NCI-H345 treated with DMSO at 0.1 percent for 48 hours (cell line): ENCODE measurements around the gene PUSL1.

Experiments
- DNase-seq: peaks from one replicate; lab custom pipeline; 2025; ENCODE audit not compliant: unreplicated experiment; lab: John Stamatoyannopoulos, UW

Gene PUSL1

DNA sequence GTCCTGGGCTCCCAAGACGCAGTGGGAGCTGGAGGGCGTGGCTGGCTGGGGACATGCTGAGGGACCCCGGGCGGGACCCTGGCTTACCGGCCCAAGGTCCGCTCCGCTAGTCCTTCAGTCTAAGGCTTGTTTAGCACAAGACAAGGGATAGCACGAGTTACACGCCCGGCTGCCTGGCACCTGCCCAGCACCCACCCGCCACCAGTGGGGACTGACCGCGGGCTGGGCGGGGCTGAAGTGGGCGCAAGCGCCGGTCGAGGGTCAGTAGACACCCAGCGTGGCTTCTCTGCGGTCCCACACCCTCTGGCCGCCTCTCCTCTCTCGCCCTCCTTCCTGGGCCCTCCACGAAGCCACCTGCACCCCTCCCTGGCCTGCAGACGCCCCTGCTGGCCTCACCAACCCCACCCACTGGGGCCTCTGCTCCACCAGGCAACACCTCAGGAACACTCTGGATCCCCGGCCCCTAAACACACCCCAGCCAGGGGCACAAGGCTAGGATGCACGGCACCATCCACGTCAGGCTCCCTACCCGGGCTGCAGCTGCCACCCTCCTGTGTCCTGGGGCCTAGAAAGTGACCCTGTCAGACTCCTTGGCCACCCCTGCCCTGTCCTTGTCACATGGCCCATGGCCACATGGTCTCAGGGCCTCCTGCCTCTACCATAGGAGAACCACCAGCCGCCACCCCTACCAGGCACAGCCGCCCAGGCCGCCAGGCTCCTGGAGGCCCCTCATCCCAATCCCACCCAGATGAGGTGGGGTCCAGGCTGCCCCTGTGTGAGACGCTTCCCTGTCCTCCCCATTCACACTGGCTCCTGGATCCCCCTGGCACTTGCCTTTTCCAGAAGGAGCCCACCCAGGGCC lies 28.8 kb downstream of the PUSL1 start:
- no peak for DNase-seq

DNA sequence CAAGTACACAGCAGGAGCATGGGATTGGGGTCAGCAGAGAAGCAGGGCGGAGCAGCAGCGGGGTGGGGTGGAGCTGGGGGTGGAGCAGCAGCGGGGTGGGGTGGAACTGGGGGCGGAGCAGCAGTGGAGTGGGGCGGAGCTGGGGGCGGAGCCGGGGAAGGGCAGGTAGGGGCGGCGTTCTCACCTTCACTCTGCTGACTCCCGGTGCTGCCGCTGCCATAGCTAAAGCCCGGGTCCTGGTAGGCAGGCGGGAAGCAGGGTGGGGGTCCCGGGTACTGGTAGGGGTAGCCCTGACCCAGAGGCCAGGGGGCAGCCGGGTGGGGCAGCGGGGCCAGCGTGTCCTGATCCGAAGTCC lies 29.4 kb downstream of the PUSL1 start:
- DNase-seq, result no peak

DNA sequence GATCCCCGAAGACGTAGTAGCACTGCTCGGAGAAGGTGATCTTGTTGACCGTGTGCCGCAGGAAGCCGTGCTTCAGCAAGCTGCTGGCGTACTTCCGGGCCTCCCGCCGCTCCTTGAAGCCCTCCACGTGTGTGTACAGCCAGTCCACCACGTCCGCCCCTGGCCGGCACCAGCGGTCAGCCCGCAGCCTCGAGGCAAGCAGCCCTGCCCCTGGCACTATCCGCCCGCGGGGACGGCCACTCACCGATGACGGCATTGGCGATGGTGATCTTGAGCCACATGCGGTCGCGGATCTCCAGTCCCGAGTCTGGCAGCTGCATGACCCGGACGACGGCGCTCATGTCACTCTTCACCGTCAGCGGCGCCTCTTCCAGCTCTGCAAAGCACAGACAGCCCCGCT lies 29.9 kb downstream of the PUSL1 start:
- DNase-seq, result no peak

DNA sequence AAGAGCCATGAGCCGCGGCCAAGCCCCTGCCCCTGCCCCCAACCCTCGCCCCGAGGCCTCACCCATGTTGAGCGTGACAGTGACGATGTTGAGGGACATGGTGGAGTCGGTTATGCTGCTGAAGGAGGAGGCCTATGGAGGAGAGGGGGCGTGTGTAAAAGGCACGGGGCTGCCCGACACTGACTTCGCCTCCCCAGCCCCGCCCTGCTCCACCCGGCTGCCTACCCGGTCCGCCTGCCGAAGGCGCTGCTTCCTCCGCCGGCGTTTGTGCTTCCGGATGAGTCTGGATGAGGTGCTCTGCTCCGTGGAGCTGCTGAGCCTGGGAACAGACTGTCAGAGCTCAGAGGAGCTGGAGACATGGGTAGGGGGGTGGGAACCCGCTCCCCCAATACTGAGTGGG lies 31.8 kb downstream of the PUSL1 start:
- no peak for DNase-seq

DNA sequence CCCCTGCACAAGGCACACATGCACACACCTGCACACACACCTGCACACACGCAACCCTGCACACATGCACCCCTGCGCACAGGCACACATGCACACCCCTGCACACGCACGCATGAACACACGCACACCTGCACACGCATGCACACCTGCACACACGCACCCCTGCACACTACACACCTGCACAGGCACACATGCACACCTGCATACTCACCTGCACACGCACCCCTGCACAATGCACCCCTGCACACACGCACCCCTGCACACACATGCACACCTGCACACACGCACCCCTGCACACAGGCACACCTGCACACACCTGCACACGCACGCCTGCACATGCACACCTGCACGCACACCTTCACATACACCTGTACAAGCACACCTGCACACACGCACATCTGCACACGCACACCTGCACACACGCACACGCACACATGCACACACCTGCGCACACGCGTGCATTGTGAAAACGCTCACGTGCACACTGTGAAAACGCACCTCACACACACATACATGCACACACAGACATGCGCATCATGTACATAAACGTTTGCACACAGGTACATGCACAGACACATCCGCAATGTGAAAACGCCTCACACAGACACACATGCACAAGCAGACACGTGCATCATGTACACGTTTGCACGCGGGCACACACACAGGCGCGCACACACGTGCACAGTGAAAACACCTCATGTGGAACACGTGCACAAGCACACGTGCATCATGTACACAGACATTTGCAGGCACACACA lies 32.6 kb downstream of the PUSL1 start:
- no peak for DNase-seq

DNA sequence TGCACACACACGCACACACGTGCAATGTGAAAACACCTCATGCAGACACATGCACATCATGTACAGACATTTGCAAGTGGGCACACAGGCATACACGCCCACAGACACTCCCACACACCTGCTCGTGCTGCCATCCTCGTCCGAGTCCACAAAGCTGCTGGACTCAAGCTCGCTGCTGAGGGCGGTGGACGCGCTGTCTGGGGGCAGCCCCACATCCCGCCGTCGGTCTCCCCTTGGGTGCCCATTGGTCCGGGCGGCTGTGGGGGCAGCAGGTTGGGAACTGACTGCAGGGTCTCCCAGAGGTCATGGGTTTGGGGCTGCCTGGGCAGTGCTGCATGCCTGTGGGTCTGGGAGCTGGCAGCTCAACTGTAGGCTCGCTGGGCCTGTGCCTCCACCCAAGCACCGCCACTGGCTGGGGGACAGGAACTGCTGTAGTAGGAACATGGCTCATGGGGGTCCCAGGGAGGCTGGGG lies 33.2 kb downstream of the PUSL1 start:
- no peak for DNase-seq

DNA sequence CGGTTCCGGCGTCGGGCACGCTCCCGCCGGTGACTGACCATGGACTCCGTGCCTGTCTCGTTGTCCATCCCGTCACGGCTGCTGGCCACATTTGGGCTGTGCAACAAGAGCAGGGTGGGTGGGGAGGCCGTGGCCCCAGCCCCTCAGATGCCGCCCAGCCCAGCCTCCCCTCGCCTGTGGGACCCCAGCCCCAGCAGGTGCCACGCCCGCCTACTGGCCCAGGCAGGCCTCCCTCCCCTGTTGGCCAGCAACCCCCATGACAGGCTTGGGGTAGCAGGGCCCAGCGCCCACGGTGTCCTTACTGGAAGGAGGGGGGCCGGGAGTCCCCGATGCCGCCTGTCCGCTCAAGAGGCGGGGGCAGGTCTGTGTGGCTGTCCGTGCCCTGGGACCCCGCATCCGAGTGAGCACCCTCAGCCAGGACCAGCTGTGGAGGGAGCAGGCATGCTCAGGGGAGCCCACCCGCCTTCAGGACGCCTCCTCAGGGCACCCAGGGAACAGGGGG lies 33.7 kb downstream of the PUSL1 start:
- DNase-seq, result no peak

DNA sequence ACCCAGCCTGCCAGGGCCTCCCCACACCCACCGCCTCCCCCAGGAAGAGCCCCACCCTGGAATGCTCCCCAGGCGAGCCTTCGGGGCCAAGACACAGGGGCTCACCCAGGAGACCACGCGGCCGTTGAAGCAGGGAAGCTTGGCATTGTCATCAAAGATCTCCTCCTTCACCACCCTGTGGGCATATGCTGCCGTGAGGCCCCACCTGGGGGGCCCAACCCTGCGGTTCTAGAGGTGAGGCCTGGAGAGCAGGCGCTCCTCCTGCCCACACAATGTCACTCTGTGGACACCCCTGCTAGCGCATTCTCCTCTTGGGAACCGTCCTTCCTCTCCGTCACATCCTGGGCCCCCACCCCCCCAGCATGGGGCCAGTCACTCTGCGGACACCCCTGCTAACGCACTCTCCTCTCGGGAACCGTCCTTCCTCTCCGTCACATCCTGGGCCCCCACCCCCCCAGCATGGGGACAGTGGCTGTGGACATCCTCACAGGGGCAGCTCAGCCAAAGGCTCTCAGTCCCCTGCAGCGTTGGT lies 34.3 kb downstream of the PUSL1 start:
- DNase-seq, result no peak

DNA sequence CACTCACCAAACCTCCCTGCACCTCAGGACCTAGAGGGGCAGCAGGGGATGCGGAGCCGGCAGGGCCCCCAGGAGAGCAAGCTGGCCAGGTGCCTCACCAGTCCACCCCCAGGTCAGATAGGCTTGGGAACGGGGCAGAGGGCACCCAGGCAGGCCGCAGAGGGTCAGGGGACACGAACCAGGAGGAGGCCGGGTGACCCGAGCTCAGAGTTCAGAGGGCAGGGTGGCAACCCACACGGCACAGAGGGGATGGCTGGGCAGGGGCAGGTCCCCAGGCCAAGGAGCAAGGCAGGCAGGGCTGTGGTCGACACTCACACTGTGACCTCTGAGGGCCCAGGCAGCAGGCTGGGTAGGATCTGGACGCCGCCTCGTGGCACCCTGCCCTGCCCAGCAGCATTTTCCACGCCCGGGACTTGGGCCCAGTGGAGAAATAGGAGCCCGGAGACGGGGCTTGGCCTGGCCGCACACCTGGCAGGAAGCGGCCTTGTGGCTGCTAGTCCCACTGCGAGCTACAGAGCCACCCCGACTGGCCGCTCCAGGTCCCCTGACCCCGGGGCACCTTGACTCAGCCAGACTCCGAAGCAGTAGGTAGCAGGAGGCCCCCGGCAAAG lies 35.5 kb downstream of the PUSL1 start:
- DNase-seq, result no peak

DNA sequence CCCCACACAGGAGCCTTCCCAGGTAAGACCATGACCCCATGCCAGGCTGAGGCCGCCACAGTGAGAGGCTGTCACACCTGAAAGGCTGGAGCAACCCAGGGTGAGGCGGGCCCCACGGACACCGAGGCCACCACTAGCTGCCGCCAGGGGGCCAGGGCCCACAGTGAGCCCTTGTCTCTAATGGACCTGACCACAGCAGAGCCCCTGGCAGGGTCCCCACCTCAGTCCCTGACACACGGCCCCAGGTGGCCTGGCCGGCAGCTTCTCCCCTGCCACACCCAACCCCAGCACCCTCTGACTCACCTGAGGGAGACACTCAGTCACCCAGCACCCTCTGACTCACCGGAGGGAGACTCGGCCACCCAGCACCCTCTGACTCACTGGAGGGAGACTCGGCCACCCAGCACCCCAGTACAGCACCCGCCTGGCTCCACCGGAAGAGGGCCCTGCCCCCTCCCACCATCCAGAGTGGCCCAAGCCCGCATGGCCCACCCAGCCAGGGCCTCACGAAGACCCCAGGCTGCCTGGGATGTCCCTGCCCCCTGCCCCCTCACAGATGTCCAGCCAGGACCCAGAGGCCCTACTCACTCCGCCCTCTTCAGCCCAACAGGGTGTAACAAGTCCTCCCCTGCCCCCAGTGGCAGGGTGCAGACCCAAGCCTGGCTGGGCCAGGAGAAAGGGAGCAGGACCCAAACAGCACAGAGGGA lies 36.4 kb downstream of the PUSL1 start:
- DNase-seq, result no peak

DNA sequence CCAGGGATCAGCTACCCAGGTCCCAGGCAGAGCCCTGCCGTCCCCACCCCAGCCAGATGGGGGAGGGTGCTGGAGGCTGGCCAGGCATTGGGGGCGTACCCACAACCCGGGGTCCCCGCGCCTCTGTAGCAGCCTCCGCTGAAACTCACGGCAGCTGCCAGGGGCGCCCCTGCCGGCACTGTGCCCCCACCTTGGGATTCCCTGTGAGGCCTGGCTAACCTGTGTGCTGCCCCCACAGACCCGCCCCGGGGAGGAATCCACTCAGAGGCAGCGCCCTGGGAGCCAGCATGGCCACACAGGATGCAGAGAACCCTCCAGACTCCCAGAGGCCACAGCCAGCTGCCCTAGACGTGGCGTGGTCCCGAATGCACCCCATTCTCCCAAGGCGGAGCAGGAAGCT lies 37.0 kb downstream of the PUSL1 start:
- DNase-seq, result no peak

DNA sequence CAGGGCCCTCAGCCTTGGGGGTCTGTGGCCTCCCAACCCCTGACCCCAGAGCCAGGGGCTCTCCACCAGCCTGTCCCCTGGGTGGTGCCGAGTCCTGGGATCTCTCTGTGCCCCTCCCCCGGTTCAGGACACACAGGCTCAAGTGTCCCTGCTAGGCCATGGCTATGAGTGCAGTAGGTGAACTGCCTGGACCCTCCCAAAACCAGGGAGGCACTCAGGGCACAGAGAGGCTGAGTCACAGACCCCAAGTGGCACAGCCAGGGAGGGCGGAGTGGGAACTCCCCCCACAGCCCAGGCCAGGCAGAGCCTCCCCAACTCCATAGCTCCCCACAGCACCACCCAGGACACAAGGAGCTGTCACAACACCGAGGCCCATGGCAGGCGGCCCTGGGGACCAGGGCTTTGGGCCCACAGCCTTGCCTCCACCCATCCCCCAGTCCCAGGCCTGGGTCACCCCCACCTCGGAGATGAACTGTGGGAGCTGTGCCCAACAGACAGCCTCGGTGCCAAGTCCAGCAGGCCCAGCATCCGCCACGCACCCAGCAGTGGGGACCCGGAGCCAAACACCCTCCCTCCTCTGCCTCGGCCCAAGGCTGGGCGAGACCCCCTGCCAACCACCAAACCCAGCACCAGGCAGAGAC lies 37.6 kb downstream of the PUSL1 start:
- no peak for DNase-seq

DNA sequence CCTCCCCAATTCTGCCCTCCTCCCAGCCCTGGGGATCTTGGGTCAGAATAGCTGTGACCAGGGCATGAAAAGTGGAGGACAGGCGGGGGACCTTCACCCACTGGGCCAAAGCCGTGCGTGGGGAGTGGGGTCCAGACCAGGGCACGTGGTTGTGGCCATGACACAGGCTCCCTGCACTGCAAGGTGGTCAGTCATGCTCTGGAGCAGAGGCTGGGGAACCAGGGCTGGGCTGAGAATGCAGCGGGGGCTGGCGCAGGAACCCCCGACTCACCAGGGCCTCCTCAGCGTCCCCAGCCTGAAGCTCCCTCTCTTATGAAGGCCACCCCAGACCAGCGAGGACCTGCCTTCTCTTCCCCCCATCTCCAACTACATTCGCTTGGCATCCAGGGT lies 38.1 kb downstream of the PUSL1 start:
- DNase-seq, result no peak

DNA sequence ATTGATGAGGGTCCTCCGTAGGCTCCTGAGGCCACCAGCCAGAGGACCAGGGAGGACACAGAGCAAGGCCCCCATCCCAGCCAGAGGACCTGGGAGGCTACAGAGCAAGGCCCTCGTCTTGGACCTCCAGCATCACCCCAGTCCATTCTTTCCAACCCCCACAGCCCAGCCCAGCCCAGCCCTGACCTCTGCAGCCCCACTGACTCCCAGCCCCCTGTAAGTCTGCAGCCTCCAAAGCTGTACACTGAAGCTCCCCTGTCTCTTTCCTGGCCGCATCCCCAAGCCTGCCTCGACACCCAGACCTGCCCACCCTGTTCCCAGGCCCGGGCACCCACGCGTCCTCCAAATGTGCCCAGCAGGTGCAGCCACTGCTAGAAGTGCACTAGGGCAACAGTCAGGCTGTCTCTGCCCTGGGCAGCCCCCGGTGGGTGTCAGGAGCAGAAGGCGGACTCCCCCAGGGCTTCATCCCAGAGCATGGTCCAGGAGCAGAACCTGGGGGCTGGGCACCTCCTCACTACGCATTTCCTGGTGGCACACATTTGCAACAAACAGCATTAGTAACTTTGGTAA lies 38.7 kb downstream of the PUSL1 start:
- DNase-seq, result no peak

DNA sequence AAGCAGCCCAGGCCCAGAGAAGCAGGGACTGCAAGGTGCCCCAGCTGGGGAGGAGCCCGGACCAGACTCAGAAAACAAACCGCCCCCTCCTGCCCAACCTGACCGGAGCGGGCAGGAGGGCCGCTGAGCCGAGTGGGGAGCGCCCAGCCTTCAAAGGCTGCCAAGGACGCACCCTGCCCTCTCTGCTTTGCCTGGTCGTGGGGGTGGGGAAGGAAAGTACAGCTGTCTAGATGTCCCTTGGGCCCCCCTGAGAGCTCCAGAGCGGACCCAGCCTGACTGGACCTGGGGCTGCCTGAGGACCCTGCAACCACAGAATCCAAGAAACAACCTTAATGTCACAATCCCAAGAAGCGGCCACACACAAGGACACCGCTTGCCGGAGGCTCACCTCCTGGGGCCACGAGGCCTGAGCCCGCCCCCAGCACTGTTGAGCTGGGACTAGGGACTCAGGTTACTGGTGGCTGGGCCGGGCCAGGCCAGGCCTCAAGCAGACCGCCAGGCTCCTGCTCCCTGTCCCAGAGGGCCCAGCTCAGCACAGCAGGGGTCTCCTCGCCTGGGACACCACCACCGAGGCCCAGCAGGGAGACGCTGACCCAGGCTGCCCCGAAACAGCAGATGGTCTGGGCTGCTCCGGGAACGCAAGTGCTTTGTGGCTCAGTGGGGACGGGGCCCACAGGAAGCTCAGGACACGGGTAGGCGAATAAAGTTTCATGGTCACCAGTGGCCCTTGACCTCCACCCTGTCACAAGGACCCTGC lies 39.4 kb downstream of the PUSL1 start:
- DNase-seq, result no peak

DNA sequence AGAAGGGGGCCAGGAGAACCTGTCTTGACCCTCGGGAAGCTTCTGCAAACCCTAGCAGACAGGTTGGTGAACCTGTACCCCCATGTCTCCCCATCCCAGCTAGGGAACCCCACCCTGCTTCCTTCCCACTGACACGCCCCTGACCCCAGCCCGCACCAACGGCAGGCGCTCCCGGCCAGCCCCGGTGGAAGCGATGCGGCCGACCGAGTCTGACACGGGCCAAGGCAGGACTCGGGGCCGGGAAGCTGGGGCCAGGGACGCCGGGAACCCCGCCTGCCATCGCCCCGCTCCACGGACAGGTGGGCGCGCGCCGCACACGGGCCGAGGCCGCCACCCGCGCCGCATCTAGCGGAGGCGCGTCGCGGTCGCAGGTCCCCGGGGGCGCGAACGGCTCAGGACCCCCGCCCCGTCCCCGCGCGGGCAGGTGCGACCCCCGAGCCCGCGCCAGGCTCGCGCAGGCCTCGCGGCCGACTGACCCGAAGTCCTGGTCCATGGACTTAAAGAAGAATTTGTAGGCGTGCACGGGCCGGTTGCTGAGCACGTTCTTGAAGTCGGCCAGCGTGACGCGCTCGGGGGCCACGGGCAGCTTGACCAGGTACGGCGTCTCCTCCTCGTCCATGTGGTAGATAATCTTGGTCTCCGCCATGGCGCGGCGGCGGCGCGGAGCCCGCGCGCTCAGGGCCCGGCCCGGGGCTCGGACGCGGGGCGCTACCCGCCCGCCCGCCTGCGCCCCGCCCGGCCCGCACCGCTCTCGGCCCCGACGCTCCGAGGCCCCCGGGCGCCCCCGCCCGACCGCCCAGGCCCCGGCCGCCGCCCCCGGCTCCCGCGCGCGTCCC lies 40.2 kb downstream of the PUSL1 start:
- DNase-seq, result no peak

DNA sequence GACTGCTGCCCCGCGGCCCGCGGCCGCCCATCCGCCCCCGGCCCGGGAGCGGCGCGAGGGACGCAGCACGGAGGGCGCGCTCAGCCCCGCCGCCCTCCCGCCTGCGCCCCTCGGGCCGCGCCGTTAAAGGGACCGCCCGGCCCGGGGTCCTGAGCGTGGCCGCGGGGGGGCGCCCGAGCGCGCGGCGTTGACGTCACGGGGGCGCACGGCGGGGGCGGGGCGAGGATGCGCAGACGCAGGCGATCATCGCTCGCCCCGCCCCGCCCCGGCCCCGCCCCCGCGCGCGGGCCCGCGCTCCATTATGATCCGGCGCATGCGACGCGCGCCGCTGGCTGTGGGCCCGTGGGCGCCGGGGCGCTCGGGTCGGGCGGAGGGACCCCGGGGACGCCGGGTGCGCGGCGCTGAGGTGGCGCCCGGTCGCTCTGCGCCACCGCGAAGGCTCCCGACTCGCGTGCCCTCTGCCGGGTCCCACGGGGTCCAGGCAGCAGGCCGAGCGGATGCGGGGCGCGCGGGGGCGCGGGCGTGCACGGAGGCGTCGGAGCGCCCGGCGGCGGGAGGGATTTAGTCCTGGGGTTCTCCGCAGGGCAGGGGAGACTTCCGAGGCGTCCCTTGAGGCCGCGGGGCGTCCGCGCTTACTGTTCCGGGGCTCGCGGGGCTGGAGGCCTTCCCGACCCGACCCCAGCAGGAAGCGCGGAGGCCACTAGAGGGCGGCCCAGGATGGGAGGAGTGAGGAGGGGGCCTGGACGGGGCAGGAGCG lies 41.0 kb downstream of the PUSL1 start, which contains the start of gene DVL1:
TSS of gene DVL1 (minus strand) at position 163 of the 757 bp plus-strand sequence. CDS start 353 bp downstream, outside the sequence.
- peak; percentile 33 for DNase-seq
